HL-60/S4 treated with phorbol 12-myristate 13-acetate at 8.2 ng/mL for 4 days and 3 days (cell line): ENCODE results near the gene ZFYVE28.
"Not testable (repeated sequence)": the region's sequence is repeated elsewhere in the genome, so short reads cannot be mapped to it uniquely, and the experiment has no call there.

ENCODE experiments used
- in situ Hi-C: fragments of 300-500 bp; cut with MboI; formaldehyde crosslinking; loops from 2 replicates; pipeline ENCODE4 v1.15.0; 2022; ENCODE audit warnings: low sequenced_read_pairs

ZFYVE28 gene

GRCh38 chr4:2446656-2447564 is 28.5 kb upstream of the ZFYVE28 start:
- in situ Hi-C loops: no loop called here

GRCh38 chr4:2445571-2445970 is 27.1 kb upstream of the ZFYVE28 start:
- in situ Hi-C loops: no loop called here

GRCh38 chr4:2445130-2445529 is 26.7 kb upstream of the ZFYVE28 start:
- in situ Hi-C loops: no loop called here

GRCh38 chr4:2443956-2444740 is 25.7 kb upstream of the ZFYVE28 start:
- in situ Hi-C loops: no loop called here

GRCh38 chr4:2443061-2443730 is 24.8 kb upstream of the ZFYVE28 start:
- in situ Hi-C loops: no loop called here

- in situ Hi-C loops: no loop called here
Measured at GRCh38 chr4:2442175-2442993, 23.9 kb upstream of the ZFYVE28 start.

GRCh38 chr4:2441393-2442174 is 23.1 kb upstream of the ZFYVE28 start:
- in situ Hi-C loops: no loop called here

- in situ Hi-C loops: no loop called here
Measured at GRCh38 chr4:2438822-2439718, 20.6 kb upstream of the ZFYVE28 start.

GRCh38 chr4:2437475-2438215 is 19.2 kb upstream of the ZFYVE28 start:
- in situ Hi-C loops: no loop called here

GRCh38 chr4:2436761-2437474 is 18.5 kb upstream of the ZFYVE28 start:
- in situ Hi-C loops: no loop called here

GRCh38 chr4:2436301-2436700 is 17.9 kb upstream of the ZFYVE28 start:
- in situ Hi-C loops: no loop called here

GRCh38 chr4:2434420-2434819 is 16.0 kb upstream of the ZFYVE28 start:
- in situ Hi-C loops: no loop called here

- in situ Hi-C loops: no loop called here
Measured at GRCh38 chr4:2433609-2434350, 15.3 kb upstream of the ZFYVE28 start.

GRCh38 chr4:2432991-2433530 is 14.6 kb upstream of the ZFYVE28 start:
- in situ Hi-C loops: no loop called here

GRCh38 chr4:2432004-2432403 is 13.6 kb upstream of the ZFYVE28 start:
- in situ Hi-C loops: no loop called here

GRCh38 chr4:2429945-2430757 is 11.7 kb upstream of the ZFYVE28 start:
- in situ Hi-C loops: not testable (repeated sequence)
